ENCODE measurements around the gene PGAM2. TPM values are rescaled to one million over a fixed set of nuclear protein-coding genes. Genes with fewer than 3 reads are reported as not detected.

Gene PGAM2
- total RNA-seq, 1 donor from 2014 or later, result 1.1 TPM

DNA sequence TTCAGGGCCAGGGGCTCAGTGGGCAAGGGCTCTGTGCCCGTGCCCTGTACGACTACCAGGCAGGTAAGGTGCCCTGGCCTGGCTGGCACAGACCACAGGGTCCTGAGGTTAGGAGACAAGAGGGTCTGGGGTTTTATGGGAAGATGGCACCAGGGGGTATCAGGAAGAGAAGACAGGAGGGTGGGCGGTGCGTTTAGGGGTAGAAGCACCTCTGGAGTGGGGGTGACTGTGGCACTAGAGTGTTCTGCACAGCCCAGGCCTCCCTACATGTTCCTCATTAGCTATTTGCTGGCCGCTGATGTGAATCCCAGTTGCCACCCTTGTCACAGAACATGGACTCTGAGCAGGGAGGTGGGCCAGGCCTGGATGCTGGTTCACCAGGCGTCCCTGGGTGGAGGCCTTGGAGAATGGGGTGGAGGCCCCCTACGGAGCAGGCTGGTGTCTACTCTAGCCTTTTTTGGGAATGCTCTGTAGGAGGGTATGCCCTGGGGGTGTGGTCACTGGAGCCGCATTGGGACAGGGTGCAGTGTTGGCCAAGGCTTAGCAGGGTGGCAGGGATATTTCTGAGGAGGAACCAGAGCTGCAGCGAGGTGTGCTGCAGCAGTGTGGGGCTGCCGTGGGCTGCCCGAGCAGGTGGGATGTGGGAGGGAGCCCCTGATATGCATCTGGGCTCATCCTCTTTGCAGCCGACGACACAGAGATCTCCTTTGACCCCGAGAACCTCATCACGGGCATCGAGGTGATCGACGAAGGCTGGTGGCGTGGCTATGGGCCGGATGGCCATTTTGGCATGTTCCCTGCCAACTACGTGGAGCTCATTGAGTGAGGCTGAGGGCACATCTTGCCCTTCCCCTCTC, 5.0 kb downstream of the PGAM2 start:
- Histone ChIP-seq H3K27me3 (no peaks in the 10 kb centered on the region), H3K36me3 (peaks cover 69% of the 10 kb centered on the region), H3K27ac (no peak overlapping the region), H3K4me3 (no peak overlapping the region), H3K4me1 (peaks cover 3% of the 10 kb centered on the region), H3K9me3 (no peaks in the 10 kb centered on the region)
- no peak for TF ChIP-seq CTCF (IDR thresholded peaks at IDR 0.05)
- intact Hi-C loops (cut with DNase I), result no loop called here
- ATAC-seq (no peak), DNase-seq (peak; percentile 55)

- ATAC-seq, result no peak
- peaks cover 77% of the 10 kb centered on the region for H3K36me3 ChIP-seq
Observed at GRCh38 chr7:44059219-44060090, 5.9 kb downstream of the PGAM2 start.

DNA sequence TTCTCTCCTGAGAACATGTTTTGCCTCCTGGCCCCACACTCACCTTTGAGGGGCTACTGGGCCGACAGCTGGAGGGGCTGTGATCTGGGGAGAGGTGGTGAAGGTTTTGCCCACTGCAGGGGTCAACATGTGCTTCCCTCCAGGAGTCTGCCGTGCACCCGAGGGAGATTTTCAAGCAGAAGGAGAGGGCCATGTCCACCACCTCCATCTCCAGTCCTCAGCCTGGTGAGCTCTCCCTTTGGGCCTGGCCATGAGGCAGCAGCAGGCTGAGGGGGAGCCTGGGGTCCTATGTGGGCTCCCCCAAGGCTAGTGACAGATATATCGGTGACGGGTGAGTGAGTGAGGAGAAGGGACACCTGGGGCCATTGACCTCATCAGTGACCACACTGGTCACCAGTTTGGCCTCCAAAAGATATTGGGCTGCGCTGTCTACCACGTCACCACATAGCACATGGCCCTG, 6.6 kb downstream of the PGAM2 start:
- DNase-seq (no peak), ATAC-seq (no peak)
- intact Hi-C loops (cut with DNase I), result no loop called here
- Histone ChIP-seq H3K27ac (no peak overlapping the region), H3K27me3 (no peaks in the 10 kb centered on the region), H3K4me3 (no peak overlapping the region), H3K9me3 (no peaks in the 10 kb centered on the region), H3K4me1 (no peaks in the 10 kb centered on the region), H3K36me3 (peaks cover 84% of the 10 kb centered on the region)
- TF ChIP-seq CTCF (IDR thresholded peaks at IDR 0.05), result no peak

More at GRCh38 chr7:44059219-44060090, 5.9 kb downstream of the PGAM2 start:
- Histone ChIP-seq H3K4me3 (no peak overlapping the region), H3K27ac (no peak overlapping the region), H3K9me3 (no peaks in the 10 kb centered on the region), H3K4me1 (no peaks in the 10 kb centered on the region), H3K27me3 (no peaks in the 10 kb centered on the region)
- DNase-seq, result peak; percentile 53
- intact Hi-C loops (cut with DNase I), result no loop called here
- TF ChIP-seq CTCF (IDR thresholded peaks at IDR 0.05), result no peak

GRCh38 chr7:44057849-44058758, 7.3 kb downstream of the PGAM2 start:
- Histone ChIP-seq H3K9me3 (no peaks in the 10 kb centered on the region), H3K36me3 (peaks cover 91% of the 10 kb centered on the region), H3K27ac (no peak overlapping the region), H3K27me3 (no peaks in the 10 kb centered on the region), H3K4me3 (no peak overlapping the region), H3K4me1 (no peaks in the 10 kb centered on the region)
- intact Hi-C loops (cut with DNase I), result no loop called here
- no peak for TF ChIP-seq CTCF (IDR thresholded peaks at IDR 0.05)
- ATAC-seq (no peak), DNase-seq (peak; percentile 53)

Data from upper lobe of right lung (tissue), 1 donor.